ENCODE data around the gene DSTN.
A peak's percentile ranks its signal among the peaks of the same experiment; 100 is the strongest.

DSTN gene

GRCh38 chr20:17549131-17549530, 20.7 kb upstream of the DSTN start:
- DNase-seq (ENCODE audit: low spot score), result no peak

- DNase-seq (ENCODE audit: low spot score), result no peak
Measured at GRCh38 chr20:17555106-17555505, 14.8 kb upstream of the DSTN start.

- no peak for DNase-seq (ENCODE audit: low spot score)
Measured at GRCh38 chr20:17556837-17557674, 12.8 kb upstream of the DSTN start.

GRCh38 chr20:17557675-17558006, 12.2 kb upstream of the DSTN start:
- no peak for DNase-seq (ENCODE audit: low spot score)

- no peak for DNase-seq (ENCODE audit: low spot score)
Measured at GRCh38 chr20:17558154-17558940, 11.5 kb upstream of the DSTN start.

- no peak for DNase-seq (ENCODE audit: low spot score)
Measured at GRCh38 chr20:17558941-17559304, 11.0 kb upstream of the DSTN start.

GRCh38 chr20:17559338-17559737, 10.5 kb upstream of the DSTN start:
- DNase-seq (ENCODE audit: low spot score), result no peak

GRCh38 chr20:17560344-17561074, 9.4 kb upstream of the DSTN start:
- no peak for DNase-seq (ENCODE audit: low spot score)

GRCh38 chr20:17562804-17563305, 7.0 kb upstream of the DSTN start:
- no peak for DNase-seq (ENCODE audit: low spot score)

- no peak for DNase-seq (ENCODE audit: low spot score)
Measured at GRCh38 chr20:17565169-17565845, 4.6 kb upstream of the DSTN start.

- DNase-seq (ENCODE audit: low spot score), result no peak
Measured at GRCh38 chr20:17566345-17566744, 3.5 kb upstream of the DSTN start.

- no peak for DNase-seq (ENCODE audit: low spot score)
Measured at GRCh38 chr20:17568045-17568788, 1.7 kb upstream of the DSTN start.

- peak; percentile 1 for DNase-seq (ENCODE audit: low spot score)
Measured at GRCh38 chr20:17568972-17569521, 828 bp upstream of the DSTN start.

- DNase-seq (ENCODE audit: low spot score), result peak; percentile 1
Measured at GRCh38 chr20:17570347-17571152, 675 bp downstream of the DSTN start.

GRCh38 chr20:17571153-17571527, 1.3 kb downstream of the DSTN start:
- peak; percentile 2 for DNase-seq (ENCODE audit: low spot score)

GRCh38 chr20:17572034-17572638, 2.3 kb downstream of the DSTN start:
- DNase-seq (ENCODE audit: low spot score), result no peak

GRCh38 chr20:17573463-17573862, 3.6 kb downstream of the DSTN start:
- DNase-seq (ENCODE audit: low spot score), result no peak

- DNase-seq (ENCODE audit: low spot score), result no peak
Measured at GRCh38 chr20:17576215-17576614, 6.3 kb downstream of the DSTN start.

- DNase-seq (ENCODE audit: low spot score), result no peak
Measured at GRCh38 chr20:17579369-17580039, 9.6 kb downstream of the DSTN start.

All from CD4-positive, alpha-beta T cell treated with Interleukin-6 at 100 ng/mL for 8 hours (primary cell).